SK-N-SH (cell line): ENCODE data around the gene FAM240A.

Source experiments
- CHD2 ChIP-seq: fragments of 150-350 bp; IDR thresholded peaks from 2 replicates; pipeline ENCODE4 v1.6.1; 2018; ENCODE audit warnings: low read length; ENCODE audit not compliant: partially characterized antibody
- GATA2 ChIP-seq: sonication (generic); formaldehyde crosslinking; IDR thresholded peaks from 2 replicates; pipeline ENCODE4 v1.5.0; 2020; ENCODE audit warnings: mild to moderate bottlenecking, missing genetic modification reagents
- JUND ChIP-seq: IDR thresholded peaks from 2 replicates; pipeline ENCODE4 v1.4.0; 2012
- NFIC ChIP-seq: IDR thresholded peaks from 2 replicates; pipeline ENCODE4 v1.4.0; 2012; ENCODE audit warnings: borderline replicate concordance
- TAF1 ChIP-seq: IDR thresholded peaks from 2 replicates; pipeline ENCODE4 v1.6.1; 2012; ENCODE audit warnings: low read depth, mild to moderate bottlenecking, low read length, moderate library complexity, borderline replicate concordance
- YY1 ChIP-seq: IDR thresholded peaks from 2 replicates; pipeline ENCODE4 v1.4.0; 2012; ENCODE audit warnings: low read depth, mild to moderate bottlenecking
- TF ChIP-seq, protein P1 (sequence below): fragments of 200-600 bp; sonication (generic); IDR thresholded peaks from 2 replicates; pipeline ENCODE4 v1.6.1; 2017; ENCODE audit warnings: antibody characterized with exemption, mild to moderate bottlenecking, moderate library complexity
- TF ChIP-seq, protein P2 (sequence below): fragments of 150-350 bp; IDR thresholded peaks from 2 replicates; pipeline ENCODE4 v1.6.1; 2017; ENCODE audit warnings: antibody characterized with exemption, low read length, low read depth, borderline replicate concordance

GRCh38 chr3:46660543-46661523 lies 48.5 kb downstream of the FAM240A start:
- TF ChIP-seq, protein P1, sequence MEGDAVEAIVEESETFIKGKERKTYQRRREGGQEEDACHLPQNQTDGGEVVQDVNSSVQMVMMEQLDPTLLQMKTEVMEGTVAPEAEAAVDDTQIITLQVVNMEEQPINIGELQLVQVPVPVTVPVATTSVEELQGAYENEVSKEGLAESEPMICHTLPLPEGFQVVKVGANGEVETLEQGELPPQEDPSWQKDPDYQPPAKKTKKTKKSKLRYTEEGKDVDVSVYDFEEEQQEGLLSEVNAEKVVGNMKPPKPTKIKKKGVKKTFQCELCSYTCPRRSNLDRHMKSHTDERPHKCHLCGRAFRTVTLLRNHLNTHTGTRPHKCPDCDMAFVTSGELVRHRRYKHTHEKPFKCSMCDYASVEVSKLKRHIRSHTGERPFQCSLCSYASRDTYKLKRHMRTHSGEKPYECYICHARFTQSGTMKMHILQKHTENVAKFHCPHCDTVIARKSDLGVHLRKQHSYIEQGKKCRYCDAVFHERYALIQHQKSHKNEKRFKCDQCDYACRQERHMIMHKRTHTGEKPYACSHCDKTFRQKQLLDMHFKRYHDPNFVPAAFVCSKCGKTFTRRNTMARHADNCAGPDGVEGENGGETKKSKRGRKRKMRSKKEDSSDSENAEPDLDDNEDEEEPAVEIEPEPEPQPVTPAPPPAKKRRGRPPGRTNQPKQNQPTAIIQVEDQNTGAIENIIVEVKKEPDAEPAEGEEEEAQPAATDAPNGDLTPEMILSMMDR, result no peak
- TF ChIP-seq NFIC, result no peak
- TF ChIP-seq, protein P2, sequence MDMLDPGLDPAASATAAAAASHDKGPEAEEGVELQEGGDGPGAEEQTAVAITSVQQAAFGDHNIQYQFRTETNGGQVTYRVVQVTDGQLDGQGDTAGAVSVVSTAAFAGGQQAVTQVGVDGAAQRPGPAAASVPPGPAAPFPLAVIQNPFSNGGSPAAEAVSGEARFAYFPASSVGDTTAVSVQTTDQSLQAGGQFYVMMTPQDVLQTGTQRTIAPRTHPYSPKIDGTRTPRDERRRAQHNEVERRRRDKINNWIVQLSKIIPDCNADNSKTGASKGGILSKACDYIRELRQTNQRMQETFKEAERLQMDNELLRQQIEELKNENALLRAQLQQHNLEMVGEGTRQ, result no peak
- TF ChIP-seq TAF1, result no peak
- no peak for TF ChIP-seq YY1
- TF ChIP-seq JUND, result no peak
- TF ChIP-seq CHD2, result no peak
- TF ChIP-seq GATA2 (CRISPR knock-in tag), result no peak
